Activated naive CD8-positive, alpha-beta T cell treated with anti-CD3 and anti-CD28 coated beads, Interleukin-2, amount 10 ng/mL, durations not matched to agents 7 days and 5 days (primary cell): ENCODE results near the gene SMARCD3. TPM values are rescaled to one million over a fixed set of nuclear protein-coding genes. Genes with fewer than 3 reads are reported as not detected.
A peak's percentile ranks its signal among the peaks of the same experiment; 100 is the strongest.

Source experiments
- ATAC-seq: fragments of 150-1000 bp; cut with Tn5 transposase; one replicate; pipeline ENCODE4 v1.10.0; 2021; ENCODE audit warnings: low read depth, moderate library complexity
- POLR2A ChIA-PET: fragments of 350-600 bp; sonication (Branson Sonifier 250); formaldehyde crosslinking; loops from one replicate; lab custom pipeline; 2021; ENCODE audit warnings: antibody characterized with exemption; lab: Charles Lee
- DNase-seq: peaks from one replicate; pipeline ENCODE4 v3.0.0; 2021
- H3K27ac Mint-ChIP-seq: one replicate; pipeline ENCODE4 v1.8.0; 2022; ENCODE audit warnings: mild to moderate bottlenecking, mixed read lengths
- H3K27me3 Mint-ChIP-seq: one replicate; pipeline ENCODE4 v1.8.0; 2022; ENCODE audit warnings: mild to moderate bottlenecking, moderate library complexity, mixed read lengths
- H3K36me3 Mint-ChIP-seq: one replicate; pipeline ENCODE4 v1.8.0; 2021; ENCODE audit warnings: mild to moderate bottlenecking, mixed read lengths
- H3K4me1 Mint-ChIP-seq: one replicate; pipeline ENCODE4 v1.8.0; 2021; ENCODE audit warnings: mixed read lengths
- H3K4me3 Mint-ChIP-seq: one replicate; pipeline ENCODE4 v1.8.0; 2022; ENCODE audit warnings: mild to moderate bottlenecking, moderate library complexity, mixed read lengths
- H3K9me3 Mint-ChIP-seq: one replicate; pipeline ENCODE4 v1.8.0; 2021; ENCODE audit warnings: mixed read lengths
- total RNA-seq, 2 experiments: library from RNA; stranded (reverse); gene quantifications; one replicate each; pipeline ENCODE4 v1.2.3, GENCODE V29; 2021

The SMARCD3 gene
- total RNA-seq, 2 experiments from 2014 or later = 7.8 to 12.6 TPM

GRCh38 chr7:151264615-151265014, 16.1 kb upstream of the SMARCD3 start:
- H3K4me3 Mint-ChIP-seq = no peak overlapping the region
- no peak overlapping the region for H3K27ac Mint-ChIP-seq
- H3K9me3 Mint-ChIP-seq = no peaks in the 10 kb centered on the region
- ATAC-seq = no peak
- H3K36me3 Mint-ChIP-seq = no peaks in the 10 kb centered on the region
- no peaks in the 10 kb centered on the region for H3K4me1 Mint-ChIP-seq
- H3K27me3 Mint-ChIP-seq = no peaks in the 10 kb centered on the region
- POLR2A ChIA-PET = no interaction called here
- no peak for DNase-seq

GRCh38 chr7:151261529-151261928, 13.0 kb upstream of the SMARCD3 start:
- H3K4me1 Mint-ChIP-seq = no peaks in the 10 kb centered on the region
- no peaks in the 10 kb centered on the region for H3K9me3 Mint-ChIP-seq
- no peak overlapping the region for H3K4me3 Mint-ChIP-seq
- H3K36me3 Mint-ChIP-seq = no peaks in the 10 kb centered on the region
- POLR2A ChIA-PET = no interaction called here
- peaks cover 7% of the 10 kb centered on the region for H3K27me3 Mint-ChIP-seq
- ATAC-seq (no peak), DNase-seq (no peak)
- H3K27ac Mint-ChIP-seq = no peak overlapping the region

- H3K27me3 Mint-ChIP-seq = peaks cover 10% of the 10 kb centered on the region
- no peak for DNase-seq
- no peak overlapping the region for H3K4me3 Mint-ChIP-seq
- no peaks in the 10 kb centered on the region for H3K9me3 Mint-ChIP-seq
- POLR2A ChIA-PET = no interaction called here
- H3K36me3 Mint-ChIP-seq = no peaks in the 10 kb centered on the region
- no peaks in the 10 kb centered on the region for H3K4me1 Mint-ChIP-seq
- no peak overlapping the region for H3K27ac Mint-ChIP-seq
- no peak for ATAC-seq
Measured at GRCh38 chr7:151260883-151261282, 12.4 kb upstream of the SMARCD3 start.

GRCh38 chr7:151260471-151260870, 12.0 kb upstream of the SMARCD3 start:
- H3K4me3 Mint-ChIP-seq = no peak overlapping the region
- H3K36me3 Mint-ChIP-seq = no peaks in the 10 kb centered on the region
- no peak overlapping the region for H3K27ac Mint-ChIP-seq
- no peaks in the 10 kb centered on the region for H3K4me1 Mint-ChIP-seq
- ATAC-seq (no peak), DNase-seq (no peak)
- no peaks in the 10 kb centered on the region for H3K9me3 Mint-ChIP-seq
- H3K27me3 Mint-ChIP-seq = peaks cover 10% of the 10 kb centered on the region
- POLR2A ChIA-PET = no interaction called here

GRCh38 chr7:151257990-151258389, 9.5 kb upstream of the SMARCD3 start:
- H3K4me3 Mint-ChIP-seq = no peak overlapping the region
- no peak for ATAC-seq

GRCh38 chr7:151256410-151257045, 8.0 kb upstream of the SMARCD3 start:
- Mint-ChIP-seq H3K9me3 (no peaks in the 10 kb centered on the region), H3K4me3 (no peak overlapping the region), H3K27me3 (peaks cover 26% of the 10 kb centered on the region), H3K36me3 (no peaks in the 10 kb centered on the region), H3K27ac (no peak overlapping the region), H3K4me1 (no peaks in the 10 kb centered on the region)
- POLR2A ChIA-PET = no interaction called here
- ATAC-seq (no peak), DNase-seq (no peak)

More at GRCh38 chr7:151257990-151258389, 9.5 kb upstream of the SMARCD3 start:
- no peak for DNase-seq
- no peak overlapping the region for H3K27ac Mint-ChIP-seq
- H3K27me3 Mint-ChIP-seq = peaks cover 18% of the 10 kb centered on the region
- POLR2A ChIA-PET = no interaction called here
- H3K9me3 Mint-ChIP-seq = no peaks in the 10 kb centered on the region
- no peaks in the 10 kb centered on the region for H3K36me3 Mint-ChIP-seq
- H3K4me1 Mint-ChIP-seq = no peaks in the 10 kb centered on the region

- no peak for ATAC-seq
- Mint-ChIP-seq H3K4me3 (no peak overlapping the region), H3K4me1 (peaks cover 2% of the 10 kb centered on the region), H3K36me3 (no peaks in the 10 kb centered on the region), H3K27ac (no peak overlapping the region), H3K27me3 (peaks cover 35% of the 10 kb centered on the region), H3K9me3 (no peaks in the 10 kb centered on the region)
- POLR2A ChIA-PET = interaction anchor here (0.7 kb wide), 1 partner anchor 60 kb away, joined by 3 read pairs; no protein-coding TSS in a partner anchor
- DNase-seq = no peak
Measured at GRCh38 chr7:151255390-151255789, 6.9 kb upstream of the SMARCD3 start.

- Mint-ChIP-seq H3K4me1 (peaks cover 2% of the 10 kb centered on the region), H3K27me3 (peaks cover 41% of the 10 kb centered on the region), H3K9me3 (no peaks in the 10 kb centered on the region), H3K4me3 (no peak overlapping the region), H3K36me3 (no peaks in the 10 kb centered on the region), H3K27ac (no peak overlapping the region)
- no peak for DNase-seq
- POLR2A ChIA-PET = no interaction called here
- ATAC-seq = no peak
Measured at GRCh38 chr7:151254851-151255250, 6.4 kb upstream of the SMARCD3 start.

- H3K36me3 Mint-ChIP-seq = no peaks in the 10 kb centered on the region
- peaks cover 45% of the 10 kb centered on the region for H3K27me3 Mint-ChIP-seq
- H3K9me3 Mint-ChIP-seq = no peaks in the 10 kb centered on the region
- H3K4me3 Mint-ChIP-seq = no peak overlapping the region
- POLR2A ChIA-PET = no interaction called here
- no peak for DNase-seq
- H3K4me1 Mint-ChIP-seq = peaks cover 3% of the 10 kb centered on the region
- H3K27ac Mint-ChIP-seq = no peak overlapping the region
- no peak for ATAC-seq
Measured at GRCh38 chr7:151254316-151254715, 5.8 kb upstream of the SMARCD3 start.

- no peak for ATAC-seq
- no peak for DNase-seq
- H3K27ac Mint-ChIP-seq = no peak overlapping the region
- POLR2A ChIA-PET = no interaction called here
- no peak overlapping the region for H3K4me3 Mint-ChIP-seq
- H3K36me3 Mint-ChIP-seq = no peaks in the 10 kb centered on the region
- H3K27me3 Mint-ChIP-seq = peaks cover 51% of the 10 kb centered on the region
- H3K9me3 Mint-ChIP-seq = no peaks in the 10 kb centered on the region
- H3K4me1 Mint-ChIP-seq = peaks cover 7% of the 10 kb centered on the region
Measured at GRCh38 chr7:151252961-151253711, 4.6 kb upstream of the SMARCD3 start.

- H3K9me3 Mint-ChIP-seq = no peaks in the 10 kb centered on the region
- no peak overlapping the region for H3K27ac Mint-ChIP-seq
- POLR2A ChIA-PET = no interaction called here
- no peaks in the 10 kb centered on the region for H3K36me3 Mint-ChIP-seq
- DNase-seq (no peak), ATAC-seq (no peak)
- peaks cover 9% of the 10 kb centered on the region for H3K4me1 Mint-ChIP-seq
- peaks cover 53% of the 10 kb centered on the region for H3K27me3 Mint-ChIP-seq
- no peak overlapping the region for H3K4me3 Mint-ChIP-seq
Measured at GRCh38 chr7:151252561-151252835, 4.0 kb upstream of the SMARCD3 start.

- POLR2A ChIA-PET = no interaction called here
- Mint-ChIP-seq H3K4me3 (peak overlapping the region; percentile 25), H3K27ac (no peak overlapping the region), H3K9me3 (no peaks in the 10 kb centered on the region), H3K27me3 (peaks cover 58% of the 10 kb centered on the region), H3K36me3 (no peaks in the 10 kb centered on the region), H3K4me1 (peaks cover 9% of the 10 kb centered on the region)
- DNase-seq = no peak
- ATAC-seq = peak; percentile 25
Measured at GRCh38 chr7:151251689-151252560, 3.4 kb upstream of the SMARCD3 start.

GRCh38 chr7:151251328-151251688, 2.8 kb upstream of the SMARCD3 start:
- no peak overlapping the region for H3K27ac Mint-ChIP-seq
- DNase-seq = no peak

More at GRCh38 chr7:151251328-151251688, 2.8 kb upstream of the SMARCD3 start:
- peaks cover 9% of the 10 kb centered on the region for H3K4me1 Mint-ChIP-seq
- H3K4me3 Mint-ChIP-seq = peak overlapping the region; percentile 22
- POLR2A ChIA-PET = no interaction called here
- peak; percentile 2 for ATAC-seq
- no peaks in the 10 kb centered on the region for H3K36me3 Mint-ChIP-seq
- H3K9me3 Mint-ChIP-seq = no peaks in the 10 kb centered on the region
- peaks cover 59% of the 10 kb centered on the region for H3K27me3 Mint-ChIP-seq
